T-helper 2 cell (primary cell): ENCODE measurements around the gene PNMA6E.
A peak's percentile ranks its signal among the peaks of the same experiment; 100 is the strongest.

ENCODE experiments used
- DNase-seq, 5 experiments: peaks; one replicate each; pipeline versions ENCODE4 v3.0.0 to v3.0.0-alpha.2; 2012 to 2022

The PNMA6E gene

DNA sequence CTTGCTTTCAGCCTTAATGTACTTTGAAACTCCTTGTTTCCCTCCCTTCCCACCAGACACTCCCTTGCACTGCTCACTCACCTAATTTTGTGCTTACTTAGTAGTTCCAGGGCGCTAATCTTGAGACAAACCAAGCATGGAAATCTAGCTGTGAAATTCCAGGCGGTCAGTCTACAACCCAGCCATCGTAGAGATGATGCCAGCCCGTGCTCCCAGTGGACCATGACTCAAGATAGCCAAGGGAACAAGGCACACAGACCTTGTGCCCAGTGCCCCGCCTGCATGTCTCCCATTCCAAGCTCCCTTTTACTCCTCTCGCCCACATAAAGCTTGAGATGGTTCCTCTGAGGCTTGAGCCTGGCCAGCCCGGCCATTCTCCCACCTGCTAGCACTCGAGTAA is 33.7 kb upstream of the PNMA6E start:
- DNase-seq = no peak

- DNase-seq = no peak
Measured at GRCh38 chrX:153433781-153434285, 32.7 kb upstream of the PNMA6E start.

GRCh38 chrX:153433161-153433680 is 32.1 kb upstream of the PNMA6E start:
- no peak for DNase-seq

- DNase-seq = no peak
Measured at GRCh38 chrX:153430796-153431195, 29.6 kb upstream of the PNMA6E start.

DNA sequence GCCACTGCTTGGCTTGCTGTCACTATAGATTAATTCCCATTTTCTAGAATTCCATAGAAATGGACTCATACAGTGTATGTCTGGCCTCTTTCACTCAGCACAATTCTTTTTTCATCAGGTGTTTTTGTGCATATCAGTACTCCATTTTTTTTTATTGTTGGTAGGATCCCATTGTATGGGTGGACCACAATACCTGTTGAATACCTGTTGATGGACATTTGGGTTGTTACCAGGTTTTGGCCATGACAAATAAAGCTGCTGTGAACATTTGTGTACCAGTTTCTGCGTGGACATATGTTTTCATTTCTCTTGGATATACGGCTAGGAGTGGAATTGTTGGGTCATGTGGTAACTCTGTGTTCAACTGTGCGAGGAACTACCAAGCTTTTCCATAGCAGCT is 25.1 kb upstream of the PNMA6E start:
- DNase-seq = no peak

DNA sequence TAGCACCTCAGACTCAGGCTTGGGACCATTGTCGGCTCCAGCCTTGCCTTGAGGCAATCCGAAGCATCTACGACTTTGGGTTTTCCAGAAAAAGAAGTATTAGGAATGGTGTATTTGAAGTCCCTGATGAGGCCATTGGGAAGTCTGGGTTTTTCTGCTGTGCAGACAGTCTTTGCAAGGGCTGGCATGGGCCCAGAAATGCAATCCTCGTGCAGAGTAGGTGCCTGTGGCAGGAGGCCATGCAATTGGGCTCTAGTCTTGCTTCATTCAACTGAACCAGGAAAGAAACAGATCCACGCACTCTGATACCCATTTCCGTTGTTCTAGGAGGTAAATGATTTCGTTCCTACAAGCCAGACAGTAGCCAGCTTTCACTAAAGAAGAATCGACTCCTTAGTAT is 22.5 kb upstream of the PNMA6E start:
- DNase-seq = no peak

DNA sequence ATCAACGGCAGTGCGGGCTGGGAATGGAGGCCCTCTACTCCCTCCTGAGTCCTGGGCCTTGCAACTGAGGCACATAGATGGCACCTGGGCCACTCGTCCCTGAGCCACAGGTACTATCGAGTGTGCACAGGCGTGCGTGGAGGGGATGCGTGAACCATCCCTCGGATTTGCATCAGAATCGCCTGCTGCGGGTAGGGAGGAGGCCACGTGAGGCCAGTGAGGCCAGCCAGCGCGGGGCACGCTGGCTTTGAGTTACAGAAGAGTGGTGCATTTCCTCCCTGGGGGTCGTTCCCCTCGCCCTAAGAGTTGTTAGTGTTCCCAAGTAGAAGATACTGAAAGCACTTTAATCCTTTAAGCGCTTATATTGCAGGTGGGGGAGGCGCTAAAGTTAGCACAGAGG is 20.7 kb upstream of the PNMA6E start:
- DNase-seq = no peak

- no peak for DNase-seq
Measured at GRCh38 chrX:153420851-153421599, 19.9 kb upstream of the PNMA6E start.

- no peak for DNase-seq
Measured at GRCh38 chrX:153417637-153418036, 16.5 kb upstream of the PNMA6E start.

DNA sequence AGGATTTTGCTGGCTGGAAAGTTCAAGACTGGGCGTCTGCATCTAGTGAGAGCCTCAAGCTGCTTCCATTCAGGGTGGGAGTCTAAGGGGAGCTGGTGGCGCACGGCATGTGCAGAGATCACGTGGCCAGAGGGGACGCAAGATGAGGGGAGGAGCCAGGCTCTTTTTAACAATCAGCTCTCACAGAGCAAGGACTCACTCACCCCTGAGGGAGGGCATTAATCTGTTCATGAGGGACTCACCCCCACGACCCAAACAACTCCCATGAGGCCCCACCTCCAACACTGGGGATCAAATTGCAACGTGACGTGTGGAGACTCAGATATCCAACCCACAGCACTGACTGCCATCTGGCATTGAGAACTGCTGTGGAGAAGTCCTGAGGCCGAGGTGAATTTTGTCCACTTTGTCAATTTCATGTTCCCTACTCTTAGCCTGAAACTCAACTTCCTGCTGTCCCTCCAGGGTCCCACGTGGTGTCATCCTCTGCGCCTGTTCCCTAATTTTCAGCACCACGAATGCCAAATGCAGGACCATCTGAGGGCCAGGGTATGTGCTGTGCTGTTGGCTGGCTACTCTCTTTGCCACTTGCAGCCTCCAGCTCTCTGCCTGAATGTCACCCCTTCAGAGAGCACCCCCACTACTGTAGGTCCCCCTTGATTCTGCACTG is 15.8 kb upstream of the PNMA6E start:
- no peak for DNase-seq

DNA sequence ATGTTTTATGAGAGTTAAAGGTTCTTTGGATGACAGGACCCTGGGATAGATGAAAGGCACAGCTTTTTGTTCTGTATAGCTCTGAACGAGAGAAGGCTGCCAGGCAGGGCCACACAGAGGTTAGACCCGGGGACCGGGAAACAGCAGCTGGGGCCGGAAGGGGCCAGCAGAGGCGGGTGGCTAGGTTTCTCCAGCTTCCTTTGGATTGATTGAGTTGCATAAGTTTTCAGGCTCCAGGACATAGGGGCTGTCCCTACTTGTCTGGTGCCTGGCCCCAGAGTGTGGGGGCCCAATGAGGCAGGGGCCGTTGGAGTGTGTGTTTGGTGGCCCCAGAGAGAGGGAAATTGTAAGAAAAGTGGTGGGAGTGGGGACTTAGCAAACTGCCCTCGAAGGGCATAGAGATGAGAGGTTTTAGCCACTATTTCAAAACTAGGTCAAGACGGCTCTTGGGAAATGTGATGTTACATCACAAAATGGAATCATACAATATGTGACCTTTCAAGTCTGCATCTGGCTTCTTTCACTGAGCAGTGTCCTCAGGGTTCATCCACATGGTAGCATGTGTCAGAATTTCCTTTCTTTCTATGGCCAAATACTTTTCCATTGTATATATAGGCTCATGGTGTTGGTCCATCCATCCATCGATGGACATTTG is 13.8 kb upstream of the PNMA6E start:
- no peak for DNase-seq

DNA sequence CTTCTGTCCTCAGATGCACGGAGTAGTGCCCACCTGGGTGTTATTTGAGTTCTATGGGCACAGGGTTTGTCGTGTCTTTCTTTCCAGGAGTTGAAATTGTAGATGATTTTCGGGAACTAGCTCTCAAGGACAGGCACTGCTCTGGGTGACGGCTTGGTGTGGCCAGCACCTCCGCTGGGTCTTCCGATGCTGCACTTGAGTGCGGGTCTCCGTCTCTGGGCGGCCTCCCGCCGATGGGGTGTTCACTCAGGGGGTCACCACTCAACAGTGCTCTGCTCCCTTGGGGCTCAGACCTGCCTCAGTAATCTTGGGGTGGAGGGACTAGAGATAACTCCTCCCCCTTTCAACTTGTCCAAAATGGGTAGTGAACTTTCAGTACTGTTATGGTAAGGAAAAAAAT is 12.6 kb upstream of the PNMA6E start:
- no peak for DNase-seq

GRCh38 chrX:153412746-153413720 is 11.9 kb upstream of the PNMA6E start:
- DNase-seq = no peak

- no peak for DNase-seq
Measured at GRCh38 chrX:153411988-153412574, 10.9 kb upstream of the PNMA6E start.

GRCh38 chrX:153411255-153411987 is 10.3 kb upstream of the PNMA6E start, which contains the start of gene ZFP92:
Gene ZFP92, plus strand, starts transcription at chrX:153411472. Its CDS starts 6,851 bp downstream, at chrX:153418323.
- DNase-seq = peak in 3 of 5 experiments; percentile 9 to 50 (median 13)

- no peak for DNase-seq
Measured at GRCh38 chrX:153410888-153411254, 9.7 kb upstream of the PNMA6E start.

DNA sequence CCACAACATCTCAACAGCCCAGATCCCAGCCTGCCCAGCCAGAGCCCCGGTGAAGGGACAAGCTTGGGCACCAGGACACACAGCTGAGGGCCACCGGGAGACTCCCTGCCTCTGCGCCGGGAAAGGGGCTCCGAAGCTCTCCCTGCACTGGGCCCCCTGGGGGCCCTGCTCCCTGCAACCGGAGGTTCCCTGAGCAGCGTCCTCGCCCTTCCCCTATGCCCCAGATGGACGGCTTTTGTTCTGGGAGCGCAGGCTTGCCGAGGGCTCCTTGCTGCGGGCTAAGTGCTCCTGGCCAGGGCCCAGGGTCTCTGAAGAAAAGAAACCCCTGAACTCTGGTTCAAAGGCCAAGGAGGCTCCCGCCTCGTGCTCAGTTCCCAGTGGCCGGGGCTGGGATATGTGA is 9.2 kb upstream of the PNMA6E start:
- no peak for DNase-seq

DNA sequence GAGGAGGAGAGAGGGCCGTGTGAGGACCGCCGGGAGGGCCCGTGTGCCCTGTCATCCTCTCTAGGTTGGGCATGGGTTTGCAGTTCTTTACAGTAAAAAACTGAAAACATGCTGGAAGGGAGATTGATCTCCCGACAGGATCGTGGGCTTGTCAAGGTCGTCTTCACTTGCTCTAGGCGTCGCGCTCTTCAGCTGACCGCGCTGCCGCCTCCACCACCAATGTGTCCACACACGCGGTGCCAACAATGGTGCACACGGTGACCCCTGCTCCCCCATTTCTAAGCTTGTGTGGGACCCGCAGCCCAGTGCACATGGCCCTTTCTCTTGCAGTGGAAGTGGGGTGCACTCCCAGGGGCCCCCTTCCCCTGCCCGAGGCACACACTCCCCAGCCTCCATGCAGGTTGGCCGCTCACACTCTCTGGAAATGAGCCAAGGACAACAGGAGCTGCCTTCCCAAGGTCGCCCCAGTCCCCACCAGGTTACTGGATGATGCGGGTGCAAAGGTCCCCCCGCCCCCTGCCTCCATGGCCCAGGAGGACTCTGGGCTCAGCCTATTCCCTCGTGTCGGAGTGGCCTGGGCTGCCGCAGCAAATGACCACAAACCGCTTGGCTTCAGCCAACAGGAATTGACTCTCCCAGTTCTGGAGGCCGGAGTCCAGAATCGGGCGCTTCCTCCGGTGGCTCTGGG is 8.4 kb upstream of the PNMA6E start:
- DNase-seq = no peak

- DNase-seq = no peak
Measured at GRCh38 chrX:153408871-153409351, 7.8 kb upstream of the PNMA6E start.

DNA sequence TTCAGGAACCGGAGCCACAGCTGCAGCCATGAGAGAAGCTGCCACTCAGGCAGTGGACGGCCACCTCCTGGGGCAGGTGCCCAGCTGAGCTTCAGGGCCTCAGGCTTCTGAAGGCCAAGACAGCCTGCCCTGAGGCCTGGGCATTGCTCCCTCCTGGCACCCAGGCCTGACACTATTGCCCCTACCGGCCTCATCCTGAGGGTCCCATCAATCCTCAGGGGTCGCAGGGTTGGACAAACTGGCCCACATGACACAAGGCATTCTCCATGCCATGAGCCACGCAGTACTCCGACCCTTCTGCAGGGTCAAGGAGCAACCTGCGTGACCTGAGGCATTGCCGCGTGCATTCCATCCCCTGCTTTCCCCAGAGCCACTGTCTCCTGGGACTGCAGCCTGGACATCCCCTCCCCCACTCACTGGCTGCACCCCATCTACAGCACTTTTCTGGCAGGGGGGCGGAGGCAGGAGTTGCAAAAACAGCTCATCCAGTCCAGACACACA is 7.1 kb upstream of the PNMA6E start:
- no peak for DNase-seq
